Erythroblast (primary cell): ENCODE measurements around the gene ALDH3B1.

ENCODE experiments used
- DNase-seq, 2 experiments: peaks; one replicate each; lab custom pipeline; 2025; lab: John Stamatoyannopoulos, UW
- GATA1 ChIP-seq: IDR thresholded peaks from 2 replicates; pipeline ENCODE4 v1.6.1; 2011; ENCODE audit warnings: low read depth, mild to moderate bottlenecking, control low read depth, low read length, moderate library complexity
- POLR2A ChIP-seq: IDR thresholded peaks from 2 replicates; pipeline ENCODE4 v1.6.1; 2011; ENCODE audit warnings: mild to moderate bottlenecking, low read length

The ALDH3B1 gene

DNA sequence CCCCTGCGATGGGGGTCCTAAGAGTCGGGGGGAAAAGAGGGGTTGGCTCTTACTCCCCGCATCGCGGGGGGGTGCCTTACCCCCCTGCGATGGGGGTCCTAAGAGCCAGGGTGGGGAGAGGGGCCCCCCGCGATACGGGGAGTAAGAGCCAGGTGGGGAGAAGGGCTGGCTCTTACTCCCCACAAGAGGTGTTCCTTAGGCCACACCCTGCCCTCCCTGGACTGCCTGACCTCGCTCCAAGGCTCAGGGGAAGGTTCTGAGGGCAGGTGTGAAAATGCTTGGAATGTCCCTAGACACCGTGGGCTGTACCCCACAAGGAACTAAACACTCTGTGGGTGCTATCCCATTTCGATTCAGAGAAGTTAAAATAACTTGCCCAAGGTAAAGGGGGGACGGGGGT is 14.1 kb upstream of the ALDH3B1 start:
- TF ChIP-seq GATA1 (no peak), POLR2A (no peak)

DNA sequence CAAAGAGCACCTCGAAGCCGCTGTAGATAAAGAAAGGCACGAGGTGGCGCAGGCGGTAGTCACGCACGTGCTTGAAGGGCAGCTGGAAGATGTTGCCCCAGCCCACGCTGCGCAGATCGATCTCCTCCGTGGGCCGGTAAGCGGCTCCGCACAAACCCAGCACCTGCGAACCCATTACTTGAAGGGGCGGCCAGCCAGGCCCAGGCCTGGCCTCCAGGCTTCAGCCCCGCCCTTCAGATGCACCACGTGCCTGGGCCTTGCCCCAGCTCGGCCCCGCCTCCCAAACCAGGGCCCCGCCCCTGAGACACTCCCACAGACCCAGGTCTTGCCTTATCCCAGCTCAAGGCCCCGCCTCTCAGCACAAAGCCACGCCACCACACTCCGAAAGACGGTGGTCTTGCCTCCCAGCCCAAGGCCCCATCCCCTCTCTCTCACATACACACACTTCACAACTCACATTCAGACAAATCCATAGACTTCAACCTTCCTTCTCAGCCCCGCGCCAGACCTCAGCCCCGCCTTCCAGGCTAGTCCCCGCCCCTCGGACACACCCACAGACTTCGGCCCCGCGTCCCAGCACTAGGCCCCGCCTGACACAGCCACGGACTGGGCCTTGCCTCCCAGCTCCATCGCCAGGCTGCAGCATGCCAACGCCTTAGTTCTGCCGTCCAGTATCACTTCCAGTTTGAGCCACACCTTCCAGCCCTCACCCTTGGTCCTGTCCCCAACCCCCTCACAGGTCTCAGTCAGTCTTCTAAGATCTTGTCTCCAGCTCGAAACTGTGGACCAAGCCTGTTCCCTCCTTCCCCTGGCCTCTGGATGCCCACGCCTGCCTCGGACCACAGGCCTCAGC is 13.3 kb upstream of the ALDH3B1 start:
- peak; percentile 87 to 89 for DNase-seq
- TF ChIP-seq GATA1 (no peak), POLR2A (no peak)

More for the DNA sequence above, 14.1 kb upstream of the ALDH3B1 start:
- no peak for DNase-seq

DNA sequence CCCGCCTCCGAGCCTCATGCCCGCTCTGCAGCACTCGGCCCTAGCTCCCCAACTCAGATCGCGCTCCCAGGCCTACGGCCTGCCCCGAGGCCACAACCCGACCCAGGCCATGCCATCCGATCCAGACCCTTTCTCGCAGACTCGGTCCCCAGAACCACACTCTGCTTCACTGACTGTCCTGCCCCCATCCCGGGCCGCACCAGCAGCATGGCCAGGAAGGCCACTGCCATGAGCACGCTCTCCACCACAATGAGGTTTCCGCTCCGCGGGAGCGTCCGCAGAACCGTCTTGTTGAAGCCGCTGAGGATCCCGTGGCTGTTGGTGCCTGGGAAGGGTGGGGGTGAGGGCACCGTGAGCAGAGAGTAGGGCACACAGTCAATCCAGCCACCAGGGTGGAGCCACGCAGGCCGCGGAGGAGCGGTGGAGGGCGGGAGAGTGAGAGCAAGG is 12.6 kb upstream of the ALDH3B1 start:
- no peak for DNase-seq
- no peak for TF ChIP-seq GATA1
- TF ChIP-seq POLR2A, result no peak

DNA sequence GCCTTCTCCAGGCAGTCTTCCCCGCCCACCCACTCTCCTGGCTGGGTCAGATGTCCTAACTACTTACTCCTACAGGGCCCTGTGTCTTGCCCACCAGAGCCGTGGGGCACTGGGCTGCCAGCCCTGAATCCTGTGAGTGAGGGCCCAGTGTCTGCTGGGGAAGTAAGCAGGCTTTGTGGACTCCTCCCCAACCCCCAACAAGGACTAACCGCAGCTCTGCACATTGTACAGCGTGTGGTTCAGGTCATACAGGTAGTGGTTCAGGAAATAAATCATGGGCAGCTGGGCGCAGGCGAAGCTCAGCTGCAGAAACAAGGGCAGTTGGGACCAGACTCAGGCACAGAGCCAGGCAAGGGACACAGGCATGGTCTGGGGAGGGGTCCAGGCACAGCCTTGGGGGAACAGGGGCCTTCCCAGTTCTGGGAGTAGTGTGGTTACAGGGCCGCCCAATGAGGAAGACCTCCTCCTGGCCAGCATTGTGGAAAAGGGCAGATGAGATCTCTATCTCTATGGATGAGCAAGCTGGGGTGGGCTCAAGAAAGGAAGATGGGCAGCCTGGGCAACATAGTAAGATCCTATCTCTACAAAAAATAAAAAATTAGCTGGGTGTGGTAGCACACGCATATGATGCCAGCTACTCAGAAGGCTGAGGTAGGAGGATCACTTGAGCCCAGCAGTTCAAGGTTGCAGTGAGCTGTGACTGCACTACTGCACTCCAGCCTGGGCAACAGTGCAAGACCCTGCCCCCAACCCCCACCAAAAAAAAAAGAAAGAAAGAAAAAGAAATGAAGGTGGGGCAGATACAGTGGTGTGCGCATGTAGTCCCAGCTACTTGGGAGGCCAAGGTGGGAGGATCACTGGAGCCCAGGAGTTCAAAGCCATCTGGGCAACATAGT is 11.7 kb upstream of the ALDH3B1 start:
- DNase-seq, result no peak
- TF ChIP-seq POLR2A, result no peak
- no peak for TF ChIP-seq GATA1

DNA sequence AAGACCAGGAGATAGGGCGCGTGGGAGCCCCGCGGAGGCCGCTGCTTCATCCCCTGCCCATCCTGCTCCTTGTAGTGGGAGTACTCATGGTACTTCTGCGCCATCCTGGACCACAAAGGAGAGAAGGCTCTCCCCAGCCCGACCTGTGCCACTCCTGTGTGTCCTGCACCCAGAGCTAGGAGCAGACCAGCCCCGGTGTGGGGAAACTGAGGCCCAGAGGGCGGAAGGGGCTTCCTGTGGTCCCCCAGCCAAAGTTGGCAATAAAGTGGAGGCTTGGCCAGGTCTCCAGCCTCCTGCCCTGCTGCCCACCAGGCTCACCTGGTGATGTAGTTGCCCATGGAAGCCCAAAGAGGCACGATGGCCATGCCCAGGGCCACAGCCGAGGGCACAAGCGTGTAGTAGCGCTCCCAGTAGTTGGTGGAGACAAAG is 10.9 kb upstream of the ALDH3B1 start:
- TF ChIP-seq GATA1, result no peak
- no peak for TF ChIP-seq POLR2A
- DNase-seq, result no peak

DNA sequence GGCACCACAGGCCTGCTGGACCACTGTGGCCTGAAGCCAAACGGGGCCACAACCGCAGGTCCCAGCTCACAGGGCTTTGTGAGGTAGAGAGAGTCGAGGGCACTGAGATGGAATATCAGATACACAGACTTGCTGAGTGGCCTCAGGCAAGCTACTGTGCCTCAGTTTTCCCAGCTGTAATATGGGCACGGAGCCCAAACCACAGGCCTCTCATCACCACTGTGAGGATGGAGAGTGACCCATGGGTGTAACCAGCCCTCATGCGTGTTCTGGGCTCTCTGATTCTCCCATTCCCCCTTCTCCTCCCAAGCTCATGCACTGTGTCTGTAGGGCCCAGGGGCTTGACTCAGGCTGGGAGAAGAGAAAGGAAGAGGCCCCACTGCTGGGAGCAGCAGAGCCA is 10.4 kb upstream of the ALDH3B1 start:
- DNase-seq, result no peak
- TF ChIP-seq POLR2A, result no peak
- no peak for TF ChIP-seq GATA1

DNA sequence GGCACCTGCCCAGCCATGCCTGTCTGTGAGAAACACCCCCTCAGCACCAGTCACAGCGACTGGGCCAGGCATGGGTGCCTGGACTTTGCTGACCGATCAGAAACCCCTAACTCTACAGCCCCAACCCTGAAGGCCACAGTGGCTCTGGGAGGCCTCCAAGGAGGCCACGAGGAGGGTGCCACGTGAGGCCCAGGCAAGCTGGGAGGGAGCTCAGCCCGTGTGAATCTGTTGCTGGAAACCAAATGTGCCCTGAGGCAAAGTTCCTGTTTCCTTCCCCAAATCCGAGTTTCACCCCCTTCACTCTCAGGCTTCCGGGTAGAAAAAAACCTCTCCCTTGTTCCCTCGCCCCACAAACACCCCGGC is 7.6 kb upstream of the ALDH3B1 start:
- DNase-seq, result no peak
- no peak for TF ChIP-seq POLR2A

DNA sequence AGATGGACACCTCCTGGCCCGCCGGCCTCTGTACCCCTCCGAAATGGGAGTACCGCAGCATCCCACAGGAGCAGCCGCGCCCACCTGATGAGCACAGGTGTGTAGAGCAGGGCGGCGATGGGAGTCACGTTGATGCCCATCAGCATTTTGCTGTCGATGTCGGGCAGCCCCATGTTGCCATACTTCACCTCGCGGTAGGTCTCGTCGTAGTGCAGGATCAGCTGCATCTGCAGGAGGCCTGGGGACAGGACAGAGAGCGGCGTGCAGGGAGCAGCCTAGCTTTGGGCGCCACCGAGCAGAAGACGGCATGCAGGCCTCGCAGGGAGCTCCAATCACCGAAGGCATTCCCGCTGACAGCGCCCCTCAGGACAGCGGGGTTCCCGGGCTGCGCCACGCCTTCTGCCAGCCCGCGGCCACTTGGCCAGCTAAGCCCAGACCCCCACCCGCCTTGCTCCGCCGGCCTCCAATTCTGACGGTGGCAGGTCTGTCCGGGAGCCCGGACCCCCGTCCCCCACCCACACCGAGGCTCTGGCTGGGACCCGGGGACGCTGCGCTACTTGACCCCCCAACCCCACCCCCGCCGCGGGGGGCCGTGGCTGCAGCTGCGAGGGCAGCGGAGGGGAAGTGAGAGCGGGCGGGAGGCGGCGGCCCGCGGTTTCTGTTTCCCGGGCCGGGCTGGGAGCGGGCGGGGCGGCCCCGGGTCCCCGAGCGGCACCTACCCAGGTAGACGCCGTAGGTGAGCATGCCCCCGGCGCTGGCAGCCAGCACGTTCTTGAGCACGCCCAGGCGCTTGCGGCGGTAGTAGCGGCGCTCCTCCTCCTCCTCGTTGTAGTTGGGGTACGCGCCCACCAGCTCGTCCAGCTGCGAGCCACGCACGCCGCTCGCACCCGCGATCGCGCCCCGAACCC is 6.9 kb upstream of the ALDH3B1 start:
- DNase-seq, result peak; percentile 35 to 44
- TF ChIP-seq GATA1 (no peak), POLR2A (no peak)

DNA sequence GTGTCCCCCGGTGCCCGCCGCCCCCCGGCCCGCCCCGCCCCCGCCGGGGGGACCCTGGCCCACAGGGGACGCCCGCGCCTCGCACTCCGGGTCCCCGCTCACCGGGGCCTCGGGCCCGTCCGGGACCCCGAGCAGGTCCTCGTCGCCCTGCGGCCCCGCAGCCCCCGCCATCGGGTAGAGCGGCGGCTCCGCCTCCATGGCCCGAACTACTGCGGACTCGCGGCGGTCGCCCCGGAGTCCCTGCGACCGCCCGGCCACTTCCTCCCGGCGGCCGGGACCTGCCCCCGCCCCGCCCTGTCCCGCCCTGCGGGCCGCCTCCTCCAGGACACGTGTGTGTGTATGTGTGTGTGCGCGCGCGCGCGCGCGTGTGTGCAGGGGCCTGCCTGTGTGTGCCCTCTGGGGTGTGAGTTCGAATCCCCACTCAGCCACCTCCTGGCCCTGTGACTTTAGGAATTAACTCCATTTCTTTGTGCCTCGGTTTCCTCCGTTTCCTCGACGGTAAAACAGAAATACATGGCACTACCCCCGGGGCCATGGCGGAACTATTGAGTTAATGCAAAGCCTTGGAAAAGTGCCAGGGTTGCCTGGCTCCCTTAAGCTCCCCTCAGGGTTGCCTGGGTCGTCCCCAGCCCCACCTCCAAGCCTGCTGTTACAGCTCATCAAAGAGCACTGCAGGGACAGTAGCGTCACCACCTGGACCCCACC is 6.1 kb upstream of the ALDH3B1 start, which contains the start of gene UNC93B1:
UNC93B1 (minus strand) TSS at position 252 of the 705 bp plus-strand sequence; CDS start at position 198, 54 bp downstream.
- TF ChIP-seq GATA1, result no peak
- peak; percentile 34 for TF ChIP-seq POLR2A

DNA sequence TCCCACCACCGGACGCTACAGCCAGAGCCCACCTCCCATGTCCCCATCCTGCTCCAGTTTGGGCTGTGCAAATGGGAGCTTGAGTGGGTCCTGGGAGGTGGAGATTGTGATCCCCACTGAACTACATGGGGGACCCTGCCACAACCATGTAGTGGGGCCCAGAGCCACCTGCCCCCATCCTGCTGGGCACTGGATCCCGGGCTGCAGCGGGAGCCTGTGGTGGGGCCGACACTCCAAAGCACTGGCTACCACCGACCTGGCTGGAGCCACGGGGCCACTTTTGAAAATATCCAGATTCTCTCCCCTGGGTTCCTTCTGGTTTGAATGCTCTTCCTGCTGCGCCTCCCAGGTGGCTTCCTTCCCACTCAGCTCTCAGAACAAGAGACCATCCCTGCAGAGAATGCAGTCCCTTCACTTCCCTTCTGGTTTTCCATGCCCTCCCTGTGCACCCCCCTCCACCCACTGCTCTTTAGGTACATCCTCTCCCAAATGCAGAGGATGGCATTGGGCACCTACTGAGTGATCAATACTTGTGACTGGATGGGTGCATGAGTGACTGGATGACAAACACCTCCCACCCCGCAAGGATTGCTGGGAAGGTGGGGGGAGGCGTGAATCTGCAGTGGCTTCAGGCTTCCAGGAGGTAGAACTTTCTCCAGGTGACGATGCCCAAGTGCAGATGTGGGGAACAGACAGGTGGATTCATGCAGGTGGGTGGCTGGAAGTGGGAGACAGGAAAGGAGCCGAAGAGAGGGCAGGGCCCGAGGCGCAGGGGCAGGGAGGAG is 5.4 kb upstream of the ALDH3B1 start:
- no peak for DNase-seq
- TF ChIP-seq GATA1, result no peak
- TF ChIP-seq POLR2A, result no peak

More for the DNA sequence above, 6.1 kb upstream of the ALDH3B1 start, which contains the start of gene UNC93B1:
- peak; percentile 84 to 89 for DNase-seq

DNA sequence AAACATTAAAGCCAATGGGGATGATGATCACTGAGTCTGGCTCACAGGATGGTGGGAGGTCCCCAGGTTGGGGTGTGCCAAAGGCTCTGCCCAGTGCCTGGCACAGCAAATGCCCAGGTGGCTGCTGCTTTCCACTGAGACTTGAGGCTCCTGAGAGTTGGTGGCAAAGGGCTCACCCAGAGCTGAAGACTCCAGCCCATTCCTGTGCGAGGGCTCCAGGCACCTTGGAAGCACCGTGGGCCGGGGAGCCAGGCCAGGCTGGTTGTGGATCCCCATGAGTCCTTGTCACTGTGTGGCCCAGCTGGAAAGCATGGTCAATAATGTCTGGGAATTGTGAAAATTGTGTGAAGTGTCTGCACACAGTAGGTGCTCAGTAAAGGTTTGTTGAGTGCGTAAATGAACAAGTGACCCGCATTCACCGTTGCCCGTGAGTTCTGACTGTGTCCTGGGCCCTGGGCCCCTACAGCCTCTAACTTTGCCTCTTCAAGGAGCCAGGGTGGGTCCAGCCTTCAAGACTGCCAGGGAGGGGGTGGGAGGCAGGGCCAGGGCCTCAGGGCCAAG is 3.4 kb upstream of the ALDH3B1 start:
- DNase-seq, result no peak
- TF ChIP-seq GATA1 (no peak), POLR2A (no peak)
